ENCODE results near the gene FUT1. TPM values are rescaled to one million over a fixed set of nuclear protein-coding genes. Genes with fewer than 3 reads are reported as not detected.

Gene FUT1
- total and polyA plus RNA-seq, 2 of the 8 experiments (the other 6 are each of a cell fraction or from before 2014, with no cell fraction given) = 7.4 to 12.9 TPM

GRCh38 chr19:48756686-48757085 is 4.2 kb upstream of the FUT1 start (continued):
- TF ChIP-seq CHD7 (IDR thresholded peaks at IDR 0.05; ENCODE audit: insufficient replicate concordance, low read length) = no peak

Data from H1 (cell line).